ENCODE data around the gene KANSL1.
"Not testable (repeated sequence)": the region's sequence is repeated elsewhere in the genome, so short reads cannot be mapped to it uniquely, and the experiment has no call there.

Gene KANSL1

DNA sequence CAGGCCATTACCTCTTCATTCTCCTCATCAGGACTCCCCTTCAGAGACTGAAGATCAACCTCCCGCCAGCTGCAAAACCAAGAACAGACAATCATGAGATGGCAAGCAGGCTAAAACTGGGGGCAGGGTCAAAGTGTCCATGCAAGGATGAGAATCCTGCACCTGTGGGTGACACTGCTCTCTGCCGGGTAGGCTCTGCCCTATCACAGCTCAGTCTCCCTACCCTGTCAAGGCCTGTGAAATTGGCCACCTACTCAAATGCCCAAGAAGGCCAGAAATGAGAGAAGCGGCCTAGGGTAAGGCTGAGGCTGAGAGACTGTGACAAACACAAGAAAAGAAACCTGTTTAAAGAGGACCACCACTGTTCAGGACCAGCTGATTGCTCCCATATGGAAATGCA is 159.8 kb downstream of the KANSL1 start:
- no peak for DNase-seq

DNA sequence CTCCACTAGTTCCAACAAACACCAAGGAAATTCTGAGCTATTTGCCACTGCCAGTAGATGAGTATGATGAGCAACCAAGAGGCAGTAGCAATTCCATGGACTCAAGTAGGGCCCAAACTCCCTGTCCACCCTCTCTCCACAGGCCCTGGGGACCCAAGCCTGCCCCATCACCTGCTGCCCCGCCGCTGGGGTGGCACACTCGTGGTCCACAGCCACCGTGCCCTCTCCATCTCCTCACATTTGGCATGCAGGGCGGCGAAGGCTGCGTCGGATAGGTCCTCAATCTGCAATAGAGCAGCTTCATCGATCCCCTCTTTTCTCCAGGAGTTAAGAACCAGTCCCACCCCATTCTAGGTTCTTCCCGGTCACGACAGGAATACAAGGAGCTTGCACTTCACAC is 160.3 kb downstream of the KANSL1 start:
- DNase-seq: no peak

DNA sequence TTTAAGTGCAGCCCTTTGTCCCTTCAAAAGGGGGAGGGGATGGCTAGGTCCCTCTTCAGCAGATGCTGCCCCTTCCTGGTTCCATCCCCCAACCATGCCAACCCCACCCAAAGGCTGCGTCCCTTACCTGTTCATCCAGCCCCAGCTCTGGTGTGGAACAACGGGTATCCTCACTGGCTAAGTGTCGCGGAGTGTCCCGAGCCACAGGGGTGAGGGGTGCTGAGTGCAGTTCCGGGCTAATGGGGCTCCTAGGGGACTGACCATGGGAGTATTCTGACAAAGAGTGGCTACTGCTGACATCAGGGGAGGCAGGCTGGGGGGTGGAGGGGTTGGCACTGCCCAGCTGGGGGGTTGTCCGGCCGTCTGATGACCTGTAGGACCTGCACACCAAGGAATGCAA is 161.3 kb downstream of the KANSL1 start:
- DNase-seq: no peak

- no peak for DNase-seq
Observed at GRCh38 chr17:46031440-46031839, 161.8 kb downstream of the KANSL1 start.

- no peak for DNase-seq
Observed at GRCh38 chr17:46030752-46031151, 162.5 kb downstream of the KANSL1 start.

DNA sequence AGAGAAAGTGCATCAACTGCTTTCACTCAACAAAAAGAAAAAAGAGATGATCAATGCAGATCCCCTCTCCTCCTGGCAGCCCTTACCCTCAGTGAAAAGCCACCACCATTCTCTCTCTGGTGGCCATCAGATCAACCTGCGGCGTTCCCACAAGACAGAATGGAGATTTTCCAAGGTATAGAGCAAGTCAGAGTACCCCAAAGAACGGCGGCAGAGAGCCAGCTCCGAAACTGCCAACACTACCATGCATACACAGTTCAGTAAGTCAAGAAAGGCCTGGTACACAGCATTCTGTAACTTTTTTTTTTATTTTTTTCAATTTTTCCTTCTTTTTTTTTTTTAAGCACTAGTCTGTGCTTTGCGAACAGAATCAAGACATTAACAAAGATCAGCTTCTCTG is 163.6 kb downstream of the KANSL1 start:
- DNase-seq: no peak

DNA sequence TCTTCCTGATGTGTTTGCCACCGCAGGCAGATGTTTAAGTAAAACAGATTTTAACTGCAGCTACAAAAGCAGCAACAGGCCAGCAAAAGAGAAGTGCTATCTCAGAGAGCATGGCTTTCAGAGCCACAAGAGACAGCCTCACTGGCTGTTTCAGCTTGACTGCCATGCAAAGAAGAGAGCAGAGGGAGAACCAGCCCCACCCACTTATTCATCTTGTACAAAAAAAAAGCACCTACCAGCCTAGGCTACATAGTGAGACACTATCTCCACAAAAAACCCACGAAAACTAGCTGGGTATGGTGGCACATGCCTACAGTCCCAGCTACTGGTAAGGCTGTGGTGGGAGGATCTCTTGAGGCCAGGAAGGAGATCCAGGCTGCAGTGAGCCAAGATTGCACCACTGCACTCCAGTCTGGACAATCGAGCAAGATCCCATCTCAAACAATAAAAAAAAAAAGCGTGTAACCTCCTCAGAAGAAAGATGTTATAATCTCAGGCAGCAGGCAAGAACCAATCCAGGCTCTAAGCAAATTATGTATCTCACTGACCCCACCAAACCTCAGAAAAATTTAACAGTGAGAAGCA is 164.2 kb downstream of the KANSL1 start:
- DNase-seq: no peak

- no peak for DNase-seq
Observed at GRCh38 chr17:46028374-46028773, 164.9 kb downstream of the KANSL1 start.

GRCh38 chr17:46027976-46028325 is 165.3 kb downstream of the KANSL1 start:
- DNase-seq: no peak

DNA sequence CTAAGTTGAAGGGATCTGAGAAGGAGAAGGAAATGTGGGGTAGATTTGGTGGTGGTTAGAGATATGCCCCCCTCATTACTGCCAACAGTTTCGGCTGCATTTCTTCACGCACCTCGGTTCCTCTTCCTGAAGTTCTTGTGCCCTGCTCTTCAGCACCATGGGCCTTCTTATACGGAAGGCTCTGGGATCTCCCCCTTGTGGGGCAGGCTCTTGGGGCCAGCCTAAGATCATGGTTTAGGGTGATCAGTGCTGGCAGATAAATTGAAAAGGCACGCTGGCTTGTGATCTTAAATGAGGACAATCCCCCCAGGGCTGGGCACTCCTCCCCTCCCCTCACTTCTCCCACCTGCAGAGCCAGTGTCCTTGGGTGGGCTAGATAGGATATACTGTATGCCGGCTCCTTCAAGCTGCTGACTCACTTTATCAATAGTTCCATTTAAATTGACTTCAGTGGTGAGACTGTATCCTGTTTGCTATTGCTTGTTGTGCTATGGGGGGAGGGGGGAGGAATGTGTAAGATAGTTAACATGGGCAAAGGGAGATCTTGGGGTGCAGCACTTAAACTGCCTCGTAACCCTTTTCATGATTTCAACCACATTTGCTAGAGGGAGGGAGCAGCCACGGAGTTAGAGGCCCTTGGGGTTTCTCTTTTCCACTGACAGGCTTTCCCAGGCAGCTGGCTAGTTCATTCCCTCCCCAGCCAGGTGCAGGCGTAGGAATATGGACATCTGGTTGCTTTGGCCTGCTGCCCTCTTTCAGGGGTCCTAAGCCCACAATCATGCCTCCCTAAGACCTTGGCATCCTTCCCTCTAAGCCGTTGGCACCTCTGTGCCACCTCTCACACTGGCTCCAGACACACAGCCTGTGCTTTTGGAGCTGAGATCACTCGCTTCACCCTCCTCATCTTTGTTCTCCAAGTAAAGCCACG is 165.9 kb downstream of the KANSL1 start:
- DNase-seq: no peak

GRCh38 chr17:46026166-46027047 is 166.8 kb downstream of the KANSL1 start:
- no peak for DNase-seq

GRCh38 chr17:46025510-46026165 is 167.6 kb downstream of the KANSL1 start:
- DNase-seq: no peak

GRCh38 chr17:46025060-46025459 is 168.2 kb downstream of the KANSL1 start:
- no peak for DNase-seq

GRCh38 chr17:46024590-46024989 is 168.6 kb downstream of the KANSL1 start:
- DNase-seq: no peak

DNA sequence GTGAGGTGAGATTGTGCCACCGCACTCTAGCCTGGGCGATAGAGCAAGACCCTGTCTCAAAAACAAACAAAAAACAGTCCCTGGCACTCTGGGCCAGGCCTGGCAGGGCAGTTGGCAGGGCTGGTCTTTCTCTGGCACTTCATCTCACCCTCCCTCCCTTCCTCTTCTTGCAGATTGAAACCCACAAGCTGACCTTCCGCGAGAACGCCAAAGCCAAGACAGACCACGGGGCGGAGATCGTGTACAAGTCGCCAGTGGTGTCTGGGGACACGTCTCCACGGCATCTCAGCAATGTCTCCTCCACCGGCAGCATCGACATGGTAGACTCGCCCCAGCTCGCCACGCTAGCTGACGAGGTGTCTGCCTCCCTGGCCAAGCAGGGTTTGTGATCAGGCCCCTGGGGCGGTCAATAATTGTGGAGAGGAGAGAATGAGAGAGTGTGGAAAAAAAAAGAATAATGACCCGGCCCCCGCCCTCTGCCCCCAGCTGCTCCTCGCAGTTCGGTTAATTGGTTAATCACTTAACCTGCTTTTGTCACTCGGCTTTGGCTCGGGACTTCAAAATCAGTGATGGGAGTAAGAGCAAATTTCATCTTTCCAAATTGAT is 169.3 kb downstream of the KANSL1 start:
- DNase-seq: no peak

- not testable (repeated sequence) for DNase-seq
Observed at GRCh38 chr17:46023366-46023765, 169.9 kb downstream of the KANSL1 start.

DNA sequence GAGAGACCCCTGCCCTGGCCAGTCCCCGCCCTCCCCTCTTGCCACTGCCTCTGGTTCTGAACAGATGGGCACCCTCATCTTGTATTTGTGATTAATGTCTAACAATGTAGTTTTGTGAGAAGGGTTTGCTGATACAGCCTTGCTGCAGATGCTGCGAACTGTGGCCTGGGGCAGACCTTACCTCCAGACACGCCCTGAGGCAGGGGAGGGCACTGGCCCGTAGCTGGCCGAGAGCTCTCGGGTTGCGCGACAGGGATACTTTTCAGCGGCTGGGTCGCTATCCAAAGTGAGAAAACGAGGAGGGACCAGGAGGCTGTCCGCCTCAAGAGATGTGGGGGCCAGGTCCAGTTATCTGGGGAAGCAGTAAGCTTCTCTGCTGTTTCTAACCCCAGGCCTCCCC is 172.2 kb downstream of the KANSL1 start:
- no peak for DNase-seq

DNA sequence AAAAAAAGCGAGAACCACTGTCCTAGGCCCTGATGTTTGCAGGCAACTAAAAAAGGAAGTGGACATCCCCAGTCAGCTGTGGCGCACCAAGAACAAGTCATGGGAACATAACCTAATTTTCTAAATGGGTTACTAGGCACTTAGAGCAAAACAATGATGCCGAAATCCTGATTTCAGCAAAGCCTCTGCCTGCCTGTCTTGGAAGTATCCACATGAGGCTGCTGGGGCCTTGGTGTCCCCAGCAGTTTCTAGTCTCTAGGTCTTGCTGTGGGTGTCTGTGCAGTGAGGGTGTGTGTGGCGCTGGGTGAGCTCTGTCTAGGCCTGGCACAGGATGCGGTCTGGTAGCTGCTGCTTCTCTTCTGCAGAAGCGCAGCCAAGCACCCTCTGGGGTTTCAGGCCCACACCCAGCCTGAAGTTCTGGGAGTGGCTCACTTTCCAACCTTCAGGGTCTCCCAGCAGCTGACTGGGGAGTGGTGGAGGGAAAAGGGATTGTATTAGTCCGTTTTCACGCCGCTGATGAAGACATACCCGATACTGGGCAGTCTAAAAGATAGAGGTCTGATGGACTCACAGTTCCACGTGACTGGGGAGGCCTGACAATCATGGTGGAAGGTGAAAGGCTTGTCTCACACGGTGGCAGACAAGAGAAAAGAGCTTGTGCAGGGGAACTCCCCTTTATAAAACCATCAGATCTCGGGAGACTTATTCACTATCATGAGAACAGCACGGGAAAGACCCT is 173.0 kb downstream of the KANSL1 start:
- DNase-seq: peak; percentile 51

DNA sequence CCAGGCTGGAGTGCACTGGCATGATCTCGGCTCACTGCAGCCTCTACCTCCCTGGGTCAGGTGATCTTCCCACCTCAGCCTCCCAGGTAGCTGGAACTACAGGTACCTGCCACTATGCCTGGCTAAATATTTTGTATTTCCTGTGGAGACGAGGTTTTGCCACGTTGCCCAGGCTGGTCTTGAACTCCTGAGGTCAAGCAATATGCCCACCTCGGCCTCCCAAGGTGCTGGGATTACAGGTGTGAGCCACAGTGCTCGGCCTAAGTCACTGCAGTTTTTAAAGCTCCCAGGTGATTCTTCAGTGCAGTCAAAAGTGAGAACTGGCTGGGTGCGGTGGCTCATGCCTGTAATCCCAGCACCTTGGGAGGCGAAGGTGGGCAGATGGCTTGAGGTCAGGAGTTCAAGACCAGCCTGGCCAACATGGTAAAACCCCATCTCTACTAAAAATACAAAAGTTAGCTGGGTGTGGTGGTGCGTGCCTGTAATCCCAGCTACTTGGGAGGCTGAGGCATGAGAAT is 173.8 kb downstream of the KANSL1 start:
- DNase-seq: not testable (repeated sequence)

- no peak for DNase-seq
Observed at GRCh38 chr17:46013502-46014165, 179.6 kb downstream of the KANSL1 start.

GRCh38 chr17:46013127-46013501 is 180.1 kb downstream of the KANSL1 start:
- DNase-seq: no peak
